Caco-2 (cell line): Measurements from ENCODE around the gene ST3GAL5. TPM values are rescaled to one million over a fixed set of nuclear protein-coding genes. Genes with fewer than 3 reads are reported as not detected.

Source experiments
- BruUV-seq: library from RNA; stranded (reverse); fragments of 400-500 nt; replicated peaks from 2 replicates; lab custom pipeline; 2021; lab: Mats Ljungman, UMichigan
- CTCF ChIA-PET: fragments of 300-600 bp; sonication (Branson Sonifier 250); formaldehyde crosslinking; loops from one replicate; lab custom pipeline; 2022; ENCODE audit warnings: antibody characterized with exemption; lab: Charles Lee
- POLR2A ChIA-PET: fragments of 300-600 bp; sonication (Branson Sonifier 250); formaldehyde crosslinking; loops from one replicate; lab custom pipeline; 2022; ENCODE audit warnings: antibody characterized with exemption; lab: Charles Lee
- DNase-seq, 2 experiments: peaks; one replicate each; pipeline versions ENCODE4 v3.0.0 to v3.0.0-alpha.2; 2020 to 2022
- H3K27me3 ChIP-seq: replicated peaks from 2 replicates; pipeline ENCODE4 v1.6.0; 2011; ENCODE audit warnings: low read length; ENCODE audit not compliant: control insufficient read depth, insufficient read depth
- H3K36me3 ChIP-seq: 2 replicates; pipeline ENCODE4 v1.5.1; 2011; ENCODE audit warnings: low read length; ENCODE audit not compliant: control insufficient read depth, insufficient read depth
- H3K4me1 ChIP-seq: fragments of 250-450 bp; sonication (Bioruptor Pico); 2 replicates; pipeline ENCODE4 v1.5.1; 2020; ENCODE audit warnings: mild to moderate bottlenecking
- H3K4me3 ChIP-seq: 2 replicates; pipeline ENCODE4 v1.5.1; 2011; ENCODE audit warnings: low read depth, mild to moderate bottlenecking, control low read depth, low read length
- H3K9me3 ChIP-seq: fragments of 250-450 bp; sonication (Bioruptor Pico); 2 replicates; pipeline ENCODE4 v1.5.1; 2020; ENCODE audit warnings: mild to moderate bottlenecking, moderate library complexity
- H3K27ac Mint-ChIP-seq: one replicate; pipeline ENCODE4 v1.8.0; 2022; ENCODE audit warnings: mixed read lengths; ENCODE audit not compliant: unreplicated experiment
- H3K27me3 Mint-ChIP-seq: one replicate; pipeline ENCODE4 v1.8.0; 2022; ENCODE audit warnings: mixed read lengths; ENCODE audit not compliant: insufficient read depth, unreplicated experiment
- H3K36me3 Mint-ChIP-seq: one replicate; pipeline ENCODE4 v1.8.0; 2022; ENCODE audit warnings: mild to moderate bottlenecking, mixed read lengths; ENCODE audit not compliant: insufficient read depth, unreplicated experiment
- H3K4me1 Mint-ChIP-seq: one replicate; pipeline ENCODE4 v1.8.0; 2022; ENCODE audit warnings: low read depth, mixed read lengths; ENCODE audit not compliant: unreplicated experiment
- H3K4me3 Mint-ChIP-seq: one replicate; pipeline ENCODE4 v1.8.0; 2022; ENCODE audit warnings: mild to moderate bottlenecking, moderate library complexity, mixed read lengths; ENCODE audit not compliant: unreplicated experiment
- H3K9me3 Mint-ChIP-seq: one replicate; pipeline ENCODE4 v1.8.0; 2022; ENCODE audit warnings: mixed read lengths; ENCODE audit not compliant: unreplicated experiment
- intact Hi-C: fragments of 100-400 bp; cut with micrococcal nuclease; formaldehyde crosslinking; loops from one replicate; pipeline ENCODE4 v1.10.0; 2022; ENCODE audit not compliant: unreplicated experiment
- total RNA-seq: library from RNA; stranded (reverse); gene quantifications from 2 replicates; pipeline ENCODE4 v1.2.3, GENCODE V29; 2022
- TF ChIP-seq, protein P1 (sequence below), 2 experiments: fragments of 200-600 bp in 1 of 2; IDR thresholded peaks; 1 replicate in 1 of 2; 2 replicates in 1 of 2; pipeline versions ENCODE4 v1.5.1 to v1.8.0; 2011 to 2022; ENCODE audit warnings: antibody characterized with exemption in 1 of 2, control low read depth in 1 of 2, inconsistent platforms in 1 of 2, low read depth in 1 of 2, low read length in 1 of 2, mild to moderate bottlenecking in 1 of 2, moderate library complexity in 1 of 2; ENCODE audit not compliant: insufficient read depth in 1 of 2, severe bottlenecking in 1 of 2, unreplicated experiment in 1 of 2

Gene ST3GAL5
- total RNA-seq, 1 experiment from 2014 or later, result 3.4 TPM

GRCh38 chr2:85873679-85874078 lies 15.1 kb downstream of the ST3GAL5 start:
- peak in 1 of 2 experiments; percentile 23 for DNase-seq
- Histone ChIP-seq H3K36me3 (no peaks in the 10 kb centered on the region), H3K4me3 (no peak overlapping the region), H3K9me3 (no peaks in the 10 kb centered on the region), H3K4me1 (no peaks in the 10 kb centered on the region), H3K27me3 (no peaks in the 10 kb centered on the region)
- H3K4me3 Mint-ChIP-seq, result no peak overlapping the region
- ChIA-PET POLR2A (no interaction called here), CTCF (interaction anchor here (1.2 kb wide), 1 partner anchor 14 kb away, joined by 3 read pairs; no protein-coding TSS in a partner anchor)
- BruUV-seq, result no TSS peak
- H3K4me1 Mint-ChIP-seq, result no peaks in the 10 kb centered on the region
- no peaks in the 10 kb centered on the region for H3K9me3 Mint-ChIP-seq
- intact Hi-C loops, result no loop called here
- no peaks in the 10 kb centered on the region for H3K36me3 Mint-ChIP-seq
- no peak overlapping the region for H3K27ac Mint-ChIP-seq
- H3K27me3 Mint-ChIP-seq, result peaks cover 3% of the 10 kb centered on the region
- TF ChIP-seq, protein P1, sequence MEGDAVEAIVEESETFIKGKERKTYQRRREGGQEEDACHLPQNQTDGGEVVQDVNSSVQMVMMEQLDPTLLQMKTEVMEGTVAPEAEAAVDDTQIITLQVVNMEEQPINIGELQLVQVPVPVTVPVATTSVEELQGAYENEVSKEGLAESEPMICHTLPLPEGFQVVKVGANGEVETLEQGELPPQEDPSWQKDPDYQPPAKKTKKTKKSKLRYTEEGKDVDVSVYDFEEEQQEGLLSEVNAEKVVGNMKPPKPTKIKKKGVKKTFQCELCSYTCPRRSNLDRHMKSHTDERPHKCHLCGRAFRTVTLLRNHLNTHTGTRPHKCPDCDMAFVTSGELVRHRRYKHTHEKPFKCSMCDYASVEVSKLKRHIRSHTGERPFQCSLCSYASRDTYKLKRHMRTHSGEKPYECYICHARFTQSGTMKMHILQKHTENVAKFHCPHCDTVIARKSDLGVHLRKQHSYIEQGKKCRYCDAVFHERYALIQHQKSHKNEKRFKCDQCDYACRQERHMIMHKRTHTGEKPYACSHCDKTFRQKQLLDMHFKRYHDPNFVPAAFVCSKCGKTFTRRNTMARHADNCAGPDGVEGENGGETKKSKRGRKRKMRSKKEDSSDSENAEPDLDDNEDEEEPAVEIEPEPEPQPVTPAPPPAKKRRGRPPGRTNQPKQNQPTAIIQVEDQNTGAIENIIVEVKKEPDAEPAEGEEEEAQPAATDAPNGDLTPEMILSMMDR (IDR thresholded peaks at IDR 0.05; ENCODE audit: insufficient read depth in 1 of 2, low read depth in 1 of 2, low read length in 1 of 2, severe bottlenecking in 1 of 2, unreplicated experiment in 1 of 2), result peak; percentile 20 to 44

- Histone ChIP-seq H3K4me1 (no peaks in the 10 kb centered on the region), H3K36me3 (no peaks in the 10 kb centered on the region), H3K4me3 (no peak overlapping the region), H3K27me3 (no peaks in the 10 kb centered on the region; the same call in 1 of the 2 replicates), H3K9me3 (no peaks in the 10 kb centered on the region)
- TF ChIP-seq, protein P1 (IDR thresholded peaks at IDR 0.05; ENCODE audit: insufficient read depth in 1 of 2, low read depth in 1 of 2, low read length in 1 of 2, severe bottlenecking in 1 of 2, unreplicated experiment in 1 of 2), result no peak
- Mint-ChIP-seq H3K36me3 (no peaks in the 10 kb centered on the region), H3K27ac (no peak overlapping the region), H3K27me3 (peaks cover 3% of the 10 kb centered on the region), H3K4me1 (no peaks in the 10 kb centered on the region), H3K4me3 (no peak overlapping the region), H3K9me3 (no peaks in the 10 kb centered on the region)
- intact Hi-C loops, result no loop called here
- POLR2A ChIA-PET, result no interaction called here
- DNase-seq, result no peak
- BruUV-seq, result no TSS peak
- CTCF ChIA-PET, result interaction anchor here (0.7 kb wide), 1 partner anchor 207 kb away, joined by 3 read pairs; no protein-coding TSS in a partner anchor
Measured at GRCh38 chr2:85872536-85873161, 16.1 kb downstream of the ST3GAL5 start.

- Mint-ChIP-seq H3K27ac (no peak overlapping the region), H3K27me3 (peaks cover 3% of the 10 kb centered on the region), H3K4me3 (no peak overlapping the region), H3K36me3 (no peaks in the 10 kb centered on the region), H3K4me1 (no peaks in the 10 kb centered on the region), H3K9me3 (no peaks in the 10 kb centered on the region)
- ChIA-PET POLR2A (no interaction called here), CTCF (no interaction called here)
- no TSS peak for BruUV-seq
- Histone ChIP-seq H3K4me1 (no peaks in the 10 kb centered on the region), H3K27me3 (no peaks in the 10 kb centered on the region; the same call in 1 of the 2 replicates), H3K36me3 (no peaks in the 10 kb centered on the region), H3K9me3 (no peaks in the 10 kb centered on the region), H3K4me3 (no peak overlapping the region)
- no peak for DNase-seq
- intact Hi-C loops, result no loop called here
- TF ChIP-seq, protein P1 (IDR thresholded peaks at IDR 0.05; ENCODE audit: insufficient read depth in 1 of 2, low read depth in 1 of 2, low read length in 1 of 2, severe bottlenecking in 1 of 2, unreplicated experiment in 1 of 2), result no peak
Measured at GRCh38 chr2:85871494-85872164, 17.2 kb downstream of the ST3GAL5 start.
